GM19455 (cell line): ENCODE results near the gene NELFCD.

Experiments
- ATAC-seq: cut with Tn5 transposase; IDR thresholded peaks from one replicate; pipeline ENCODE4 v1.9.1; 2021; ENCODE audit not compliant: unreplicated experiment

NELFCD gene

GRCh38 chr20:59042796-59043631, 62.0 kb downstream of the NELFCD start:
- peak; percentile 85 for ATAC-seq

GRCh38 chr20:59043698-59044097, 62.6 kb downstream of the NELFCD start:
- ATAC-seq: no peak

DNA sequence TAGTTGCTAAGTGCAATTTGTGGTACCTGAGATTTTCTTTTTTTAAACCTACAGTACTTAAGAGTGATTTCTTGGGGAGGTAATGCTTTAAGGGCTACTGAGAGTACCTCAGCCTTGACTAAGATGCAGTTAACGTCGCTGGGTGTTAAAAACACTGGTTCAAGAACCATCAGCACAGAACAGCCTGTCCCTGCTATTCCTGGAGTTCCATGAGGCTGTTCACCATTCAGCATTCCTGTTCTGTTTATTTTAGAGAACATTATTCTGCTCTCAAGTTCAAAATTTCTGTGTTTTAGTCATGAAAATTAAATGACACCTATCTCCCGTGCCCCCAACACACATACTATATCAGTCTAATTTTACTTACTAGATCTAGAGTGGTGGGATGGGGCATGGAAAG, 63.2 kb downstream of the NELFCD start:
- ATAC-seq: no peak
